Neuron (in vitro differentiated cells): ENCODE measurements around the gene SLC25A29.

Experiments used
- H2AFZ ChIP-seq: one replicate; pipeline ENCODE4 v1.6.1; 2013; ENCODE audit warnings: low read depth, mild to moderate bottlenecking, inconsistent platforms, low read length, moderate library complexity
- H3K27me3 ChIP-seq: one replicate; pipeline ENCODE4 v1.6.1; 2013; ENCODE audit warnings: low read length; ENCODE audit not compliant: insufficient read depth
- H3K36me3 ChIP-seq: one replicate; pipeline ENCODE4 v1.6.1; 2013; ENCODE audit warnings: low read length; ENCODE audit not compliant: insufficient read depth
- H3K4me1 ChIP-seq: one replicate; pipeline ENCODE4 v1.6.1; 2013; ENCODE audit warnings: low read length; ENCODE audit not compliant: insufficient read depth
- H3K4me3 ChIP-seq: 2 replicates; pipeline ENCODE4 v1.5.1; 2013; ENCODE audit warnings: mild to moderate bottlenecking, low read length, moderate library complexity
- H3K9me3 ChIP-seq: one replicate; pipeline ENCODE4 v1.6.1; 2013; ENCODE audit warnings: low read length

The SLC25A29 gene

DNA sequence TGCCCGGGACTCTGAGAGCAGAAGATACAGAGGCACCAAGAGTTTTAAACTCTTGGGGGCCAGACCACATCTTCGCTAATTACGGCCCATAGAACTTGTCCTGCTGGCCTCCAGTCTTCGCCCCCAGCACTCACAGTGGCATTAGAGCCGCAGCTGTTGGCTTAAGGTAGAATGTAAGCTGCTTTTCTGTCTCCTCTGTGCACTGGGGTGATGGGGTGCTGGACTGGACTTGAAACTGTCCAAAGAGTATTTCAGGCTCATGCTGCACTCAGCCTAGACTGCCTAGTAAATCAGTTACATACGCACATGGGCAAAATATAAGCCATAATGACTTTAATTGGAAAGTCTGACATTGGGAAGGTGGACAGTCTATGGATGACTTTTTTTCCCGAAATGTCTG is 38.3 kb downstream of the SLC25A29 start:
- H3K27me3 ChIP-seq = no peaks in the 10 kb centered on the region
- peaks cover 45% of the 10 kb centered on the region for H3K36me3 ChIP-seq
- no peak overlapping the region for H2AFZ ChIP-seq
- H3K9me3 ChIP-seq = peaks cover 6% of the 10 kb centered on the region
- H3K4me3 ChIP-seq = no peak overlapping the region
- no peaks in the 10 kb centered on the region for H3K4me1 ChIP-seq

DNA sequence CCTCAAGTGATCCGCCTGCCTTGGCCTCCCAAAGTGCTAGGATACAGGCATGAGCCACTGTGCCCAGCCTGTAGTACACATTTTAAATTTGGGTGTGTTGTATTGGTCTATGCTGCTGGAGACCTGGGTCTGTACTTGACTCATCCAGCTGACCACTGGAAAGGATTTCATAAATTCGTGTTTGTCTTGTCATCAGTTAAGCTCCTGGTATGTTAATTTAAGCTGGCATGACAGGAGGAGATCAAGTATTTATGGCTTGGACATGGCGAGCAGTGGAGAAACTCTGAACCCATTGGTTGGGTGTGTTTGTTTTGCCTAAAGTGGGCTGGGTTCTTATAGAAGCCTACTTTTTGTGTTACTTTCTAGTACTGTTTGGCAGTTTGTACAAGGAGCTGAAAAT is 43.1 kb downstream of the SLC25A29 start:
- no peak overlapping the region for H3K4me3 ChIP-seq
- H3K9me3 ChIP-seq = no peaks in the 10 kb centered on the region
- H3K4me1 ChIP-seq = no peaks in the 10 kb centered on the region
- no peak overlapping the region for H2AFZ ChIP-seq
- no peaks in the 10 kb centered on the region for H3K27me3 ChIP-seq
- H3K36me3 ChIP-seq = peaks cover 36% of the 10 kb centered on the region

DNA sequence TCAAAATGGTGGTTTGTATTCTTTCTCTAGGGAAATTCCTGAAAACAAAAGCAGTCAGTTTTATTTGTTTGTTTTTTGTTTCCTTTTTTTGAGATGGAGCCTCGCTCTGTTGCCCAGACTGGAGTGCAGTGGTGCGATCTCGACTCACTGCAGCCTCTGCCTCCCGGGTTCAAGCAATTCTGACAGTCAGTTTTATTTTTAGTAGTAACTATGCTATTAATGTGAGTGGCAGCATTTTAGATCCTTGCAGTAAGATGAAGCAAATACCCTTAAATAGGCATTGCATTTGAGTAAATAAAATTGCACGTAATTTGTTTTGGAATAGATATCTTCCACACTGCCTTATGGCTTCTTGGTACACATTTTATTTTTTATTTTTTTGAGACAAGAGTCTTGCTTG is 43.7 kb downstream of the SLC25A29 start:
- Histone ChIP-seq H3K36me3 (peaks cover 31% of the 10 kb centered on the region), H2AFZ (no peak overlapping the region), H3K9me3 (no peaks in the 10 kb centered on the region), H3K27me3 (no peaks in the 10 kb centered on the region), H3K4me3 (no peak overlapping the region), H3K4me1 (no peaks in the 10 kb centered on the region)

DNA sequence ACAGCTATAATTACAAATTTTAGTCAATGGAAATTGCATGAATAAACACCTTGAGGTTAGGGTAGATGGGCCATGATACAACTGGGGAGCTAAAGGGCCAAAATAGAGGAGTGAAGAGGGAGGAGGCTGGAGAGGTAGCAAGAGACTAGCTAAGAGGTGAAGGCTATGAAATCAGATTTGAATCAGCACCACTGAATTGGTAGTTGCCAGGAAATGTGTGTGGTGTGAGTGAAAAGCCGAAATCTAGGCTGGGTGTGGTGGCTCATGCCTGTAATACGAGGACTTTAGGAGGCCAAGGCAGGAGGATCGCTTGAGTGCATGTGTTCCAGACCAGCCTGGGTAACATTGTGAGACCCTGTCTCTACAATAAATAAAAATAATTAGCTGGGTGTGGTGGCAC is 44.6 kb downstream of the SLC25A29 start:
- Histone ChIP-seq H3K4me1 (no peaks in the 10 kb centered on the region), H3K27me3 (no peaks in the 10 kb centered on the region), H2AFZ (no peak overlapping the region), H3K9me3 (no peaks in the 10 kb centered on the region), H3K4me3 (no peak overlapping the region), H3K36me3 (peaks cover 25% of the 10 kb centered on the region)

- no peak overlapping the region for H3K4me3 ChIP-seq
- no peaks in the 10 kb centered on the region for H3K27me3 ChIP-seq
- H3K4me1 ChIP-seq = no peaks in the 10 kb centered on the region
- no peaks in the 10 kb centered on the region for H3K36me3 ChIP-seq
- no peaks in the 10 kb centered on the region for H3K9me3 ChIP-seq
- H2AFZ ChIP-seq = no peak overlapping the region
These were observed 49.8 kb downstream of the SLC25A29 start for GRCh38 chr14:100256339-100256895.

- Histone ChIP-seq H3K27me3 (no peaks in the 10 kb centered on the region), H3K9me3 (no peaks in the 10 kb centered on the region)
These were observed 53.6 kb downstream of the SLC25A29 start for GRCh38 chr14:100252684-100253083.

GRCh38 chr14:100250732-100251465 is 55.3 kb downstream of the SLC25A29 start:
- no peak overlapping the region for H3K4me3 ChIP-seq

More at GRCh38 chr14:100252684-100253083, 53.6 kb downstream of the SLC25A29 start:
- H3K4me3 ChIP-seq = no peak overlapping the region
- H2AFZ ChIP-seq = no peak overlapping the region
- H3K4me1 ChIP-seq = peaks cover 5% of the 10 kb centered on the region
- no peaks in the 10 kb centered on the region for H3K36me3 ChIP-seq

GRCh38 chr14:100246809-100247428 is 59.3 kb downstream of the SLC25A29 start:
- Histone ChIP-seq H3K4me3 (no peak overlapping the region), H2AFZ (no peak overlapping the region), H3K4me1 (peaks cover 18% of the 10 kb centered on the region), H3K27me3 (no peaks in the 10 kb centered on the region), H3K9me3 (peaks cover 3% of the 10 kb centered on the region), H3K36me3 (peaks cover 10% of the 10 kb centered on the region)

More at GRCh38 chr14:100250732-100251465, 55.3 kb downstream of the SLC25A29 start:
- Histone ChIP-seq H3K36me3 (no peaks in the 10 kb centered on the region), H3K27me3 (no peaks in the 10 kb centered on the region), H2AFZ (no peak overlapping the region), H3K9me3 (no peaks in the 10 kb centered on the region), H3K4me1 (peaks cover 17% of the 10 kb centered on the region)

- peaks cover 3% of the 10 kb centered on the region for H3K9me3 ChIP-seq
- H3K4me3 ChIP-seq = no peak overlapping the region
- H2AFZ ChIP-seq = no peak overlapping the region
- no peaks in the 10 kb centered on the region for H3K27me3 ChIP-seq
- H3K36me3 ChIP-seq = peaks cover 13% of the 10 kb centered on the region
- peaks cover 21% of the 10 kb centered on the region for H3K4me1 ChIP-seq
These were observed 63.2 kb downstream of the SLC25A29 start for GRCh38 chr14:100243020-100243419.

- H3K36me3 ChIP-seq = peaks cover 13% of the 10 kb centered on the region
- no peaks in the 10 kb centered on the region for H3K27me3 ChIP-seq
- H3K4me1 ChIP-seq = peaks cover 24% of the 10 kb centered on the region
- H3K4me3 ChIP-seq = peak overlapping the region; percentile 100
- H2AFZ ChIP-seq = no peak overlapping the region
- peaks cover 3% of the 10 kb centered on the region for H3K9me3 ChIP-seq
These were observed 65.0 kb downstream of the SLC25A29 start for GRCh38 chr14:100241279-100241678.
